Measurements from ENCODE around the gene CD2.

GRCh38 chr1:116726872-116727820 is 27.1 kb upstream of the CD2 start:
- TF ChIP-seq CTCF (IDR thresholded peaks at IDR 0.05) (no peak), POLR2A (IDR thresholded peaks at IDR 0.05) (no peak)
